ENCODE measurements around the gene C3AR1.

DNA sequence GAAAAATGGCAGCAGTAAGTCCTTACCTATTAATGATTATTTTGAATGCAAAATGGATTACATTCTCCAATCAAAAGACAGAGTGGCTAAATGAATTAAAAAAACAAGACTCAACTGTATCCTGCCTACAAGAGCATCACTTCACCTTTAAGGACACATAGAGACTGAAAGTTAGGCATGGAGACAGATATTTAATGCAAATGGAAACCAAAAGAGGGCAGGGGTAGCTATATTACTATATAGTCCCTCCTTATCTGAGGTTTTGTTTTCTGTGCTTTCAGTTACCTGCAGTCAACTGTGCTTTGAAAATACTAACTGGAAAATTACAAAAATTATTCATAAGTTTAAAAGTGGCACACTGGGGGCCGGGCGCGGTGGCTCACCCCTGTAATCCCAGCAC is 33.1 kb upstream of the C3AR1 start:
- TF ChIP-seq CTCF (IDR thresholded peaks at IDR 0.05; ENCODE audit: poor library complexity) = no peak
- no peak for TF ChIP-seq EZH2 (IDR thresholded peaks at IDR 0.05; ENCODE audit: borderline replicate concordance)
- TF ChIP-seq EZH2phosphoT487 (IDR thresholded peaks at IDR 0.05; ENCODE audit: low read depth, severe bottlenecking, unreplicated experiment) = no peak
